ENCODE results near the gene MLLT6.
"Not testable (repeated sequence)": the region's sequence is repeated elsewhere in the genome, so short reads cannot be mapped to it uniquely, and the experiment has no call there.

MLLT6 gene

DNA sequence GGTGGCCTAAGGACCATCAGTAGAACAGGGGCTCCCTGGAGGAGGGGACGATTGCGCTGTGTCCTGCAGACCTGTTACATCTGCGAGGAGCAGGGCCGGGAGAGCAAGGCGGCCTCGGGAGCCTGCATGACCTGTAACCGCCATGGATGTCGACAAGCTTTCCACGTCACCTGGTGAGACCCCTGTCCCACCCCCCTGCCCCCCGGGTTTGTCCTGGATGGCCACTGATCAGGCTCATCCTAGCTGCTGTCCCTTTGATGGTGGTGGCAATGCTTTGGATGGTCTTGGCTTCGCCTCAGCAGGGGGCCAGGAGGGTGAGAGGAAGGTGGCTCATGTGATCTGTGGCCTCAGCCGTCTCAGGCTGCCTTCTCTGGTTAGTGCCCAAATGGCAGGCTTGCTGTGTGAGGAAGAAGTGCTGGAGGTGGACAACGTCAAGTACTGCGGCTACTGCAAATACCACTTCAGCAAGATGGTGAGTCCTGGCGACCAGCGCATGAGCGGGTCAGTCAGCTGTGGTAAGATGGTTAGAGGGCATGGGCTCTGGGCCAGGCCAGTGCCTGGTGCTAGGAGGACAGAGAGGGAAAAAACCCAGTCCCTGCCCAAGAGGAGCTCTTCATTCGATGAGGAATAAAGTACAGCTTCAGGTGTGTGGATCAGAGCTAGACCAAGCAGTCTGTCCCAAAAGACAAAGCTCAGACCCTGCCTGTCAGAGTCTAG lies 4.2 kb downstream of the MLLT6 start:
- DNase-seq = no peak

- DNase-seq = no peak
Observed at GRCh38 chr17:38709864-38710603, 5.0 kb downstream of the MLLT6 start.

- no peak for DNase-seq
Observed at GRCh38 chr17:38710604-38710962, 5.5 kb downstream of the MLLT6 start.

DNA sequence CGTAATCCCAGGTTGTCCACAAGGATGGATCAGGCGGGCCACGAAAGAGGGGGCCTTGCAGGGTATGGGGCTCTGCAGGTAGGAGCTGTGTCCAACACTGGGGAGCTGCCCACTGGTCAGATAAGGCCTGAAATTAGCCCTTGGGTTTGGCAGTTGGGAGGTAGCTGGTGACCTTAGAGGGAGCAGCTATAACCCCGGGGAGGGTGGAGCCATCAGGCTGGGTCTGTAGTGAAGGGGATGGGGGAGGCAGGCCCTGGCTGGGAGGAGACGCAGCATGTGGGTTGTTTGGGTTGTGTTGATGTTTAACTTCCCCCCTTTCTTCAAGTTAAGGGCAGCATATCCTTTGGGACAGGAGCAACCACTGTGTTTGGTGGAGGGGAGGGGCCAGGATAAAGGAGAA lies 5.9 kb downstream of the MLLT6 start:
- no peak for DNase-seq

DNA sequence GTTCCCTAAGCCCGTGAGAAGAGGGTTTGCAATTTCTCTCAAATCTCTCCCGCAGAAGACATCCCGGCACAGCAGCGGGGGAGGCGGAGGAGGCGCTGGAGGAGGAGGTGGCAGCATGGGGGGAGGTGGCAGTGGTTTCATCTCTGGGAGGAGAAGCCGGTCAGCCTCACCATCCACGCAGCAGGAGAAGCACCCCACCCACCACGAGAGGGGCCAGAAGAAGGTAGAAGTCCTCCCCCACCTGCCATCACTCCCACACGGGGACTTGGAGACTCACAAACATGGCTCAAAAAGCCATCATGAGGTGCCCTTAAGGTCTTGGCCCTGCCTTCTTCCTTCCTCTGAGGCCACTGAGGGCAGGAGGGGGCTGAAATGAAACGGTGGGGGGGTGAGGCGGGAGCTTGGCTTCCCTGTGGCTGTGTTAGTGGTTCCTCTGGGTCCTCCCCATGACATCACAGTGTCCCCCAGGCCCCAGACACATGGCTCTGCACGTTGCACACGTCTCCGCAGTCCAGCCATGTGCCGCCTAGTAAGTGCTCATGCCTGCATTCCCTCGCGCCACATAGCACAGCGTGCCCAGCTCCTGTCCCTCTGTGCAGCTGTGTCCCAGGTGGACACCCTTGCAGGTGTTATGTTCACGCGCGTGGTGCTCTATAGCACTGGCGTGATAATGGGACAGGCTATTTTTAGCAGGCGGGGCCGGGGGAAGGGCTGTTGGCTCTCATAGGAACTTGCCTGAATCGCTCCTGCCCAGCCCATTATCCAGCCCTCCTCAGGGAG lies 6.9 kb downstream of the MLLT6 start:
- no peak for DNase-seq

GRCh38 chr17:38712593-38712992 lies 7.5 kb downstream of the MLLT6 start:
- DNase-seq = no peak

GRCh38 chr17:38713456-38714075 lies 8.5 kb downstream of the MLLT6 start:
- DNase-seq = no peak

DNA sequence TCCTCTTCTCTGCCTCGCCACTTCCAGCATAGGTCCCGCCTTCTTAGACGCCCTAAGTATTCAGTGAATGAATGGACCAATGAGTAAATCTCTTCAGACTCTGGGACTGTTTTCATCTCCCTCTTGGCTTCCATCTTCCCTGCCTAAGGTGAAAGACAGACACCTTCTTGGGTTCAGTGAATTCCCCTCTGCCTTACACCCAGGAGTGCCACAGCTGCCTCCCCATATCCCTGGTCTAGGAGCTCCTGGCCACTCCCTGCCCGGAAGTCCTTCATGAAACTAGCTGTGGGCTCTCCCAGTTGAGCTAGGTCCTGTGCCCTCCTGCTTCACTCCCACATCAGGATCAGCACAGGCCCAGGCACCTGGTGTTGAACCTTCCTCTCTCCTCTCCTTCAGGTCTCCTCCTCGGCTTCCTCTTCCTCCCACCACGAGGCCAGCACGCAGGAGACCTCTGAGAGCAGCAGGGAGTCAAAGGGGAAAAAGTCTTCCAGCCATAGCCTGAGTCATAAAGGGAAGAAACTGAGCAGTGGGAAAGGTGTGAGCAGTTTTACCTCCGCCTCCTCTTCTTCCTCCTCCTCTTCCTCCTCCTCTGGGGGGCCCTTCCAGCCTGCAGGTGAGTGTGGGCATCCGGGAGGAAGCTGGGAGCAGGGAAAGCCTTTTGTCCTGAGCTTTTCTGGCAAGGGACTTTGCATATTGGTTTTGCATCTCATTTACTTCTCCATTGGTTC lies 10.3 kb downstream of the MLLT6 start:
- no peak for DNase-seq

- DNase-seq = no peak
Observed at GRCh38 chr17:38716368-38717005, 11.4 kb downstream of the MLLT6 start.

GRCh38 chr17:38717139-38717745 lies 12.2 kb downstream of the MLLT6 start:
- no peak for DNase-seq

DNA sequence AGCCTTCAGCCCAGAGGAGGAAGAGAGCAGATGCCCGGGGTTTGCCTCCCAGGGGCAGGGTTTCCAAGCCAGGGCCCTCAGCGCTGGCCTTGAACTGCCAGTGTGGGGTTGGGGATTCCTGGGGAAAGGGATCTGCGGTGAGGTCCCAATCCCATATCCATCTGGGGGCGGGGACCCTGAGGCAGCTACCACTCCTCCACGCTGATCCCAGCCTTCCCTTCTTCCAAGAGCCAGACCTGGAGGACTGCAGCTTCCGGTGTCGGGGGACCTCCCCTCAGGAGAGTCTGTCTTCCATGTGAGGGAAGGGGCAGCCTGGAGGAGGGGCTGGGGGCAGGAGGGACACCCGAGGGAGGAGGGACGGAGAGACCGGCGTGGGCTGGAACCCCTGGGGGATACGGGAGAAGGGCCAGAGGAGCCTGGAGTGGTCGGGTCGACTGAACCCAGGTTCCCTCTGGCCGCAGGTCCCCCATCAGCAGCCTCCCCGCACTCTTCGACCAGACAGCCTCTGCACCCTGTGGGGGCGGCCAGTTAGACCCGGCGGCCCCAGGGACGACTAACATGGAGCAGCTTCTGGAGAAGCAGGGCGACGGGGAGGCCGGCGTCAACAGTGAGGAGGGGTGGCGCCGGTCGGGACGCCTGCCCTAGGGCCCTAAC lies 14.3 kb downstream of the MLLT6 start:
- no peak for DNase-seq

DNA sequence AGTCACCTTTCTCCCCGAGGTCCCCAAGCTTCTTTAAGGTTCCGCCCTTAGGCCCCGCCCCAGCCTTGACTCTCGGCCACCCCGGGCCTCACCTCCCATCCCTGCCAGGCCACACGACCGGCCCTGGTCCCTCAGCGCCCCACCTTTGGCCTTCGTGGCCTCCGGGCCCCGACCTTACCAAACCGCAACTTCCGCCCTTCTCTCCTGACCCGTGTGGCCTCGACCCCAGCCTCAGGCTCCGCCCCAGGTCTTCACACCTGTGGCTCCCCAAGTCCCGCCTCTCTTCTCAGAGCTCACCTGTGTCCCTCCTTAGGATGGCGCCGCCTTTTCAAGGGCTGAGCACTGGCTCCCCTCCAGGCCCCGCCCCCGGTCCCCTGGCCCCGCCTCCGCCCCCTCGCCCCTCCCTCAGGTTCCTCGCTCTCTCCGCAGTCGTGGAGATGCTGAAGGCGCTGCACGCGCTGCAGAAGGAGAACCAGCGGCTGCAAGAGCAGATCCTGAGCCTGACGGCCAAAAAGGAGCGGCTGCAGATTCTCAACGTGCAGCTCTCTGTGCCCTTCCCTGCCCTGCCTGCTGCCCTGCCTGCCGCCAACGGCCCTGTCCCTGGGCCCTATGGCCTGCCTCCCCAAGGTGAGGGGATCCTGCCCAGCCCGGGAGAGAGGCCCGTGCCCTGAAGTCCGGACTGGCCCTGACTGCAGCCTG lies 15.0 kb downstream of the MLLT6 start:
- no peak for DNase-seq

- no peak for DNase-seq
Observed at GRCh38 chr17:38720941-38721340, 15.9 kb downstream of the MLLT6 start.

DNA sequence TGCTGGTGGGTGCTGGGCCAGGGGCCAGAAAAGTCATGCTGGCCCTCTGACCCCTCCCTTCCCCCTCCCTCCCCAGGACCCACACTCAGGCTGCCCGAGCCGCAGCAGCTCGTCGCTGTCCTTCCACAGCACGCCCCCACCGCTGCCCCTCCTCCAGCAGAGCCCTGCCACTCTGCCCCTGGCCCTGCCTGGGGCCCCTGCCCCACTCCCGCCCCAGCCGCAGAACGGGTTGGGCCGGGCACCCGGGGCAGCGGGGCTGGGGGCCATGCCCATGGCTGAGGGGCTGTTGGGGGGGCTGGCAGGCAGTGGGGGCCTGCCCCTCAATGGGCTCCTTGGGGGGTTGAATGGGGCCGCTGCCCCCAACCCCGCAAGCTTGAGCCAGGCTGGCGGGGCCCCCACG lies 16.7 kb downstream of the MLLT6 start:
- DNase-seq = no peak

- DNase-seq = no peak
Observed at GRCh38 chr17:38724337-38724988, 19.4 kb downstream of the MLLT6 start.

- no peak for DNase-seq
Observed at GRCh38 chr17:38725066-38725465, 20.0 kb downstream of the MLLT6 start.

DNA sequence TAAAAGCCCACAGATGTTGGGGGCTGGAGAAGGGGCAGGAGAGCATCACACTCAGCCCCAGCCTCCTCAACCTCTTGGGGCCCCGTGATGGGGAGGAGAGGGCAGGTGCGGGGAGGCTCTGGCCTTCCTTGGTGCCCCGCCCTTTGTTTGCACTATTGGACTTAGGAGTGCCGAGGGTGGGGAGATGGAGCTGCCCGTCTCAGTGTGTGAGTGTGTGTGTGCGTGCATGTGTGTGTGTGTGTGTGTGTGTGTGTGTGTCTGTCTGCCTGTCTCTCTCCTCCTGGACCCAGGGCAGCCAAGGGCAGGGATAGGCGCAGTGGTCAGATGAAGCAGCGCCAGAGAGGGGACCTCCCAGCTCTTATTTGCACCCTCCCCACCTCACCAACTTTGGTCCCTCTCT lies 21.1 kb downstream of the MLLT6 start:
- DNase-seq = not testable (repeated sequence)

DNA sequence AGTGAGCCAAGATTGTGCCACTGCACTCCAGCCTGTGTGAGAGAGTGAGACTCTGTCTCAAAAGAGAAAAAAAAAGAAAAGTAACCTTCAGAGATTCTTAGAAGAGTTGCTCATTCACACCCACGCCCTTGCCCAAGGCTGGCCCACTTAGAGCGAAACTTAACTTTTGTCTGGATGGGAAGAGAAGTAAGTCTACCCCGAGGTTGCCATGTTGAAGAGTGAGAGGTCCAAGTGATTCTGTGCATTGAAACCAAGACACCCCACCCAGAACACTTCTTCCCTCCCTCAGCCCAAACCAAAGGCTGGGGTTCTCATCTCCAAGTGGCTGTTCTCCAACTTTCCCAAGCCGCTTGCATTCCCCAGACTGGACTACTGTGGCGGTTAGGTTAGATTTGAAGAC lies 22.7 kb downstream of the MLLT6 start:
- peak; percentile 85 for DNase-seq

DNA sequence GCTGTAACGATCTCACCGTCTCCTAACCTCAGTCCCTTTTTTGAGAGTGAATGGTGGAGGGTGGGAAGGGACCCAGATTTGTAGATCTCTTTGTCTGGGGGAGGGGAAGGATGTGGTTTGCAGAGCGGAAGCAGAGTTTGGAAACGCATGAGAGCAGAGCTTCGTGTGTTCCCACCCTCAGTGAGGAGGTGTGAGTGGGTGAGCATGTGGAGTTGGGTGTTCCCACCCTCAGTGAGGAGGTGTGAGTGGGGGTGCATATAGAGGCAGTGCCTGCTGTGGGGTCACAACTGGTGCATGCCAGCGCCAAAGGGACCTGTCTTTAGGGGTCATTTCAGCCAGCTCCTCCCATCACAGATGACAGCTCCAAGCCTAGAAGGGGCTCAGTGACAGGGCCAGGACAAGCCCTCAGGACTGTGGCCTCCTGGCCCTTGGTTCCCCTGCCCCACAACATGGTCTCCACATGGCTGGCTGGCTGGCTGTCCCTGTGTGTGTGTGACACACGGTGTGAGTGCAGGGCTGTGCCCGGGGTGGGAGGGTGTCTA lies 23.3 kb downstream of the MLLT6 start:
- peak; percentile 75 for DNase-seq

All from stimulated activated CD8-positive, alpha-beta memory T cell treated with anti-CD3 and anti-CD28 coated beads, Interleukin-4, amount 100 ng/mL, for 48 hours (primary cell).